Spinal cord (tissue), 10 donors: Measurements from ENCODE around the gene CMC2. TPM values are rescaled to one million over a fixed set of nuclear protein-coding genes. Genes with fewer than 3 reads are reported as not detected.

Experiments
- DNase-seq, 6 donors: peaks; one replicate each; pipeline versions ENCODE4 v3.0.0 to v3.0.0-alpha.2; 2013 to 2015; ENCODE audit warnings: low spot score in 6 of 6, low read depth in 4 of 6
- H3K27ac ChIP-seq: one replicate; pipeline ENCODE4 v1.5.1; 2013; ENCODE audit warnings: low read depth, low read length, control low read depth
- H3K27me3 ChIP-seq: one replicate; pipeline ENCODE4 v1.6.1; 2013; ENCODE audit warnings: low read length; ENCODE audit not compliant: control insufficient read depth, insufficient read depth
- H3K36me3 ChIP-seq: one replicate; pipeline ENCODE4 v1.6.1; 2013; ENCODE audit warnings: low read length; ENCODE audit not compliant: control insufficient read depth, insufficient read depth
- H3K4me1 ChIP-seq: one replicate; pipeline ENCODE4 v1.6.1; 2013; ENCODE audit warnings: low read length; ENCODE audit not compliant: control insufficient read depth, insufficient read depth
- H3K4me3 ChIP-seq: one replicate; pipeline ENCODE4 v1.5.1; 2013; ENCODE audit warnings: low read depth, low read length, control low read depth
- H3K9me3 ChIP-seq: one replicate; pipeline ENCODE4 v1.6.1; 2013; ENCODE audit warnings: low read length; ENCODE audit not compliant: control insufficient read depth, insufficient read depth
- WGBS: methylation state at CpG from one replicate; pipeline ENCODE4 v1.1.5; 2013; ENCODE audit warnings: missing lambda C conversion rate; ENCODE audit not compliant: insufficient coverage; 5-methylcytosine and 5-hydroxymethylcytosine counted together
- polyA plus RNA-seq, 2 donors: library from polyadenylated mRNA; unstranded; fragments of 120-200 nt; gene quantifications; one replicate each; pipeline ENCODE4 v1.2.1, GENCODE V29; 2013; ENCODE audit not compliant: insufficient read length in 2 of 2
- total RNA-seq, 2 donors: library from RNA; depleted of rRNA in 1 of 2; stranded (reverse); fragments of 120-200 nt in 1 of 2; fragments of >200 nt in 1 of 2; gene quantifications; one replicate each; pipeline versions ENCODE4 v1.2.3 to v1.2.4, GENCODE V29; 2013 to 2014
- donor health status: healthy.

CMC2 gene
- total and polyA plus RNA-seq, 4 donors = 53.4 to 115 (median 85.2) TPM

DNA sequence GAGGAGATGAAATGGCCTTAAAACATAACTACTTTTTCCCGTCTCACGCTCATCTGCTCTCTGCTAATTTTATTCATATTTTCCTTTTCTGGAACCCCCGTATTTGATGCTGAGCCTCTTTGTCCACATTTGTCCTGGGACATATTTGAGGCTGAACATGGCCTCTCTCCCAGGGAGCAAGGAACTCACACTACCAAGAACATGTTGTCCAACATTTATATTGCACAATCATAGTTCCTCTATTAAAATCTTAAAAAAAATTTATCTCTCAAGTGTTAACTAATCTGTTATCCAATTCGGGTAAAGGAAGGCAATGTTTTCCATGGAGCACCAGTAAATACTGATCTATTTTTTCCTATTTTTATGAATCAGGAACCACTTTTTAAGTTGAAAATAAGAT, 60.2 kb downstream of the CMC2 start:
- 88% methylated on average over 3 of the region's 4 CpGs for WGBS
- no peak overlapping the region for H3K4me3 ChIP-seq
- DNase-seq = no peak

DNA sequence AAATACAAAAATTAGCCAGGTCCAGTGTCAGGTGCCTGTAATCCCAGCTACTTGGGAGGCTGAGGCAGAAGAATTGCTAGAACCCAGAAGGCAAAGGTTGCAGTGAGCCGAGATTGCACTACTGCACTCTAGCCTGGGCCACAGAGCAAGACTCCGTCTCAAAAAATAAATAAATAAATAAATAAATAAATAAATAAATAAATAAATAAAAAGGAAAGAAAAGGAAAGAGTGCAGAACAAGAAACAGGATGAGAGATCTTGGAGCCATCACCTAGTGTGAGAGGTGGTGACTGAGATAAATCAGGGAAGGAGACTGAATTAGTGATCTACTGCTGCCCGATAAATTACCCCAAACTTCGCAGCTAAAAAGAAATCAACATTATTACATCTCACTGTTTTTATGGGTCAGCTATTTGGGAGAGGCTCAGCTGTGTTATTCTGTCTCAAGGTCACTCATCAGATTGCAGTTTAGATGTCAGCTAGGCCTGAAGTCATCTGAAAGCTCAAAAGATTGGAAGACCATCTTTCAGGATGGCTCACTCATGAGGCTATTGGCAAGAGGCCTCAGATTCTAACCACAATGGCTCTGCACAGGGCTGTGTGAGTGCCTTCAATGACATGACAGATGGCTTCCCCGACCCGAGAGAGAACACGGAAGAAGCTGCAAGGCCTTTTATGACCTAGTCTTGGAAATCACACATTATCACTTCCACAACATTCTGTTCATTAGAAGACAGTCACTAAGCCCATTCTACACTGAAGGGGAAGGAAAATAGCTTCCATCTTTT, 66.4 kb downstream of the CMC2 start:
- H3K4me3 ChIP-seq = no peak overlapping the region
- no peak for DNase-seq
- H3K36me3 ChIP-seq = no peaks in the 10 kb centered on the region
- WGBS = no CpG with 5 or more reads among the region's 7 CpGs
- no peak overlapping the region for H3K27ac ChIP-seq
- H3K4me1 ChIP-seq = peaks cover 4% of the 10 kb centered on the region
- no peaks in the 10 kb centered on the region for H3K27me3 ChIP-seq
- H3K9me3 ChIP-seq = no peaks in the 10 kb centered on the region

More for the DNA sequence above, 60.2 kb downstream of the CMC2 start:
- Histone ChIP-seq H3K4me1 (no peaks in the 10 kb centered on the region), H3K27ac (no peak overlapping the region), H3K27me3 (no peaks in the 10 kb centered on the region), H3K9me3 (no peaks in the 10 kb centered on the region), H3K36me3 (no peaks in the 10 kb centered on the region)

GRCh38 chr16:80938879-80939260, 67.8 kb downstream of the CMC2 start:
- Histone ChIP-seq H3K27me3 (no peaks in the 10 kb centered on the region), H3K4me1 (peaks cover 4% of the 10 kb centered on the region), H3K4me3 (no peak overlapping the region), H3K9me3 (no peaks in the 10 kb centered on the region), H3K36me3 (no peaks in the 10 kb centered on the region), H3K27ac (no peak overlapping the region)
- whole genome bisulfite sequencing = 74% methylated on average over 2 of the region's 4 CpGs
- DNase-seq = no peak

DNA sequence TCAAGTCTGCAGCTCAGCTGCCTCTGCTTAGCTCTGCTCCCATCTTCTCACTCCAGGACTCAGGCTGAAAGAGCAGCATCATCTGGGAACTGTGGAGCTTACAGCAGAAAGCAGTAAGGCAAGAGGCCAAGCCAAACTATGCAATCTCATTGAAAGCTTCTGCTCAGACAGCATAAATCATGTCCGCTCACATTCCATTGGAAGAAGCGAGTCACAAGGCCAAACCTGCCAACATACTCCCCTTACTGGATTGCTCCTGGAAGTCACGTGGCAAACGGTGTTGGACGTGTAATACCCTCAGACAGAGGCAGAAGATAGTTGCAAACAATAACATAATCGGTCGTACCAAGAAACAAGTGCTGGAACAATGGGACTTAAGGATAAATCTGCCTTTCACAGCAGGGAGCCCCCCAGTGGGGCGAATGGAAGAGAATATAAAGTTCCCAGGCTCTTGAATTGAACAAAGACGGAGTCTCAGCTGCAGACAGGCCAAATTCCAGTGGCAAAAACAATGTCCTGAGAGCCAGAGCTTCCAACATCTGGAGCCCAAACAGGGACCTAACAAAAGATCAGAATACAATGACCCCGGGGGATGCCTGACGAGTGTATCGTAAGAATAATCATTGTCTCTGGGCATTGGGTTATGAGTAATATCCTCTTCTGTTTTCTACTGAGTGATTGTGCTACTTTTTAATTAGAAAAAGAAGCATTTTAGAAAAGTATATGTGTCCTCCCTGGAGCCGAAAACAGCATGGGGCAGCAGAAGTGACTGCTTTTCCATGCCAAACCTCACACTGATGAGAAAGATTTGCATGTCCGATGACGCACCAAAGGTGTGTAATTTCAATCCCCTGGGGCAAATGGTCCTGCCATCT, 68.4 kb downstream of the CMC2 start:
- H3K4me1 ChIP-seq = peaks cover 6% of the 10 kb centered on the region
- 30% methylated on average over 8 of the region's 15 CpGs for WGBS
- no peaks in the 10 kb centered on the region for H3K9me3 ChIP-seq
- no peaks in the 10 kb centered on the region for H3K27me3 ChIP-seq
- H3K4me3 ChIP-seq = no peak overlapping the region
- H3K36me3 ChIP-seq = no peaks in the 10 kb centered on the region
- peak in 5 of 6 donors; percentile 26 to 88 (median 33) for DNase-seq
- H3K27ac ChIP-seq = no peak overlapping the region

DNA sequence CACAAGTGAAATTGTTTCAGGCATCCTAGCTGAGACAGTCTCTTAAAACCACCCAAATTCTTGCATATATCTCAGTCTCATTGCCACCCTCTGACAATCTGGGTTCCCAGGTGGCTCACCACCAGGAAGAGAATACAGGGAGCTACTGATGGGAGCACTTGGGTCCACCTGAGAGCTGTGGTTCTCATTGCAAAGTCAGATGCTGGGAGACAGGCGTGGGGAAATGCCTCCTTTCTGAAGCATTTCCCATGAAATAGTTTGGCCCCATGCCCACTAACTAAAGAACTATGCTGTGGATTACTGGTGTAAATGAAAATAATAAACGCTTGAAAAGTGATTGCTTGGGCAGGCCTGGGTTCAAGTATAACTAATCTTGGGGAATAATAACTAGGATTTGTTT, 70.3 kb downstream of the CMC2 start:
- H3K4me3 ChIP-seq = no peak overlapping the region

DNA sequence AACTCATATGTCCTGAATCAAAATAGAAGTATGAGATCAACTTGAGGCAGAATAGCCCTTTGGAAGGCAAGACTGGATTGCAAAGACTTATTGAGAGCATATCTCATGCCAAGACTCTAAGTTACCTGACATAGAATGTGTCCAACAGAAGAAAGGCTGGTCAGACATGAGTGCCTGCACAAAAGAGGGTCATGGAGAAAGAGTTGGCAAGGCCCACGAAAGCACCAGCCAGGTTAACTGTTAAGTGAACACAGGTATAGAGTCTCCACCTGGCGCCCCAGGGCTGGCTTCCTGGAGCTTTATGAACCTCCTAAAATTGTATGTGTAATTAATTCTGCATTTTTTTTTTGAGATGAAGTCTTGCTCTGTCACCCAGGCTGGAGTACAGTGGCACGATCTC, 71.0 kb downstream of the CMC2 start:
- no peaks in the 10 kb centered on the region for H3K9me3 ChIP-seq
- H3K36me3 ChIP-seq = no peaks in the 10 kb centered on the region
- no peak overlapping the region for H3K27ac ChIP-seq
- H3K4me1 ChIP-seq = peaks cover 21% of the 10 kb centered on the region
- 100% methylated on average over 2 of the region's 3 CpGs for WGBS
- no peaks in the 10 kb centered on the region for H3K27me3 ChIP-seq
- DNase-seq = no peak
- H3K4me3 ChIP-seq = no peak overlapping the region

More for the DNA sequence above, 70.3 kb downstream of the CMC2 start:
- Histone ChIP-seq H3K36me3 (no peaks in the 10 kb centered on the region), H3K27me3 (no peaks in the 10 kb centered on the region), H3K9me3 (no peaks in the 10 kb centered on the region), H3K4me1 (peaks cover 21% of the 10 kb centered on the region), H3K27ac (no peak overlapping the region)
- DNase-seq = no peak
- WGBS = no CpG with 5 or more reads among the region's 2 CpGs

DNA sequence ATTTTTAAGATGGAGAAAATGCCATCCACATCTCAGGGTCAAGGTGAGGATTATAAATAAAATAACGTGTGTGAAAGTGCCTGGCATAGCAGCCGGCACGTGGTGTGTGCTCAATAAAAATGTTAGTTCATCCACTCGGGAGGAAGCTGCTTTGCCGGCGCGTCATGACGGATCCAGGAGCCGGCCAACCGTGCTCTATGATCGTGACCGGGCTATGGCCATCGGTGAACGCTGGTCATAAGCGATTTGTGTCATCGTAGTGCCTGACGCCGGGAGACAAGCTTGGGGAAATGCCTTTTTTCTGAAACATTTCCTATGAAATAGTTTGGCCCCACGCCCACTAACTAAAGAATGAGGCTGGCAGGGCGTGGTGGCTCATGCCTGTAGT, 74.0 kb downstream of the CMC2 start:
- Histone ChIP-seq H3K36me3 (no peaks in the 10 kb centered on the region), H3K9me3 (no peaks in the 10 kb centered on the region), H3K4me3 (peak overlapping the region; percentile 44), H3K27ac (peak overlapping the region; percentile 84), H3K27me3 (no peaks in the 10 kb centered on the region), H3K4me1 (peaks cover 21% of the 10 kb centered on the region)
- 27% methylated on average over 19 of the region's 20 CpGs for WGBS
- peak in 1 of 6 donors; percentile 9 for DNase-seq

DNA sequence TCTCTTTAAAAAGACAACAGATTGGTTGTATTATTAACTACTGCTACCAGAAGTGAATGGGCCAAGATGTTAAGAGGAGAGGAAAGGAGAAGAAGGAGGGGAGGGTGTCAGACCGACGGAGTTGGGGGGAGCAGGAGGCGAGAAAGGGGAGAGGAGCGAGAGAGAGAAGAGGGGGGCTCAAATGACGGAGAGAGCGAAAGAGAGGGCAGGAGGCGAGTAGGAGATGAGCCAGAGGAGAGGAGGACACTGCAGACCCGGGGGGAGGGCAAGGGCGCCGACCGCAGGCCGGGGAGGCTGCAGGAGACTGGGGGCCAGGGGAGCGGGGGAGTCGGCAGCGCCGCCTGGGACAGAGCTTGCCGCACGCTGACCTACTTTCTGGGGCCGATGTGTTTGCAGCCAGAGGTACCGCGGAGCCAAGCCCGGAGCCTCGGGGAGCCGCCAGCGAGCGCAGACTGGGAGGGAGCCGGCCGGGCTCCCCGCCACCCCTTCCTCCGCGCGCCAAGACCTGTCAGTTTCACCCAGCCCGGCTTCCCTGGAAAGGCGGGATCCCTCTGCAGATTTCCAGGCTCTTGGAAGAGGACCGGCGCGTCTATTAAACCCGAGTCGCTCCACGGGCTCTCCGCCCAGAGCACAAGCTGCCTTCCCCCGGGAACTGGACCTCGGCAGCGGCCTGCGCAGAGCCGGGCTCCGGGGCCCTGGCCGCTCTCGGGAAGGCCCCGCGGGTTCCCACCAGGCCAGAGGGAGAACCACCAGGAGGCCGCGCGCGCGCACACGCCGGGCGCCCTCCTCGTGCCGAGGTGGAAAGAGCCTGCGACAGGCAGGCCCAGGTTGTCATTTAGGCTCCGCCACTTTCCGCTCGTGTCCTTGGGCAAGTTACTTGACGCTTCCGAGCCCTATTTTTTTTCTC, 74.6 kb downstream of the CMC2 start:
- H3K4me3 ChIP-seq = peak overlapping the region; percentile 44
- H3K36me3 ChIP-seq = no peaks in the 10 kb centered on the region
- peaks cover 19% of the 10 kb centered on the region for H3K4me1 ChIP-seq
- no peaks in the 10 kb centered on the region for H3K27me3 ChIP-seq
- H3K9me3 ChIP-seq = no peaks in the 10 kb centered on the region
- 1% methylated on average over 67 of the region's 67 CpGs for WGBS
- peak in 5 of 6 donors; percentile 42 to 90 (median 43) for DNase-seq
- H3K27ac ChIP-seq = peak overlapping the region; percentile 84

- H3K36me3 ChIP-seq = no peaks in the 10 kb centered on the region
- 10% methylated on average over 6 of the region's 8 CpGs for WGBS
- no peaks in the 10 kb centered on the region for H3K27me3 ChIP-seq
- H3K4me1 ChIP-seq = no peaks in the 10 kb centered on the region
- no peaks in the 10 kb centered on the region for H3K9me3 ChIP-seq
- peak in 2 of 6 donors; percentile 24 to 27 for DNase-seq
- no peak overlapping the region for H3K27ac ChIP-seq
- no peak overlapping the region for H3K4me3 ChIP-seq
Observed at GRCh38 chr16:80924372-80924978, 82.2 kb downstream of the CMC2 start.
